ENCODE measurements around the gene SPATS2L. TPM values are rescaled to one million over a fixed set of nuclear protein-coding genes. Genes with fewer than 3 reads are reported as not detected.
A peak's percentile ranks its signal among the peaks of the same experiment; 100 is the strongest.

The SPATS2L gene
- polyA plus RNA-seq, 1 of the 3 experiments (the other 2 are of a cell fraction), result 86.8 TPM

- Histone ChIP-seq H3K4me2 (no peak overlapping the region), H3K27me3 (ENCODE audit: insufficient read depth) (no peaks in the 10 kb centered on the region), H3K9me2 (no peaks in the 10 kb centered on the region), H3F3A (replicated peaks; ENCODE audit: insufficient read depth) (peaks cover 4% of the 10 kb centered on the region), H3K27ac (ENCODE audit: low read depth in 2 of 2, low read length in 1 of 2) (peak overlapping the region in 1 of 2 experiments; percentile 24; a peak in 1 of 4 replicates), H3K4me1 (ENCODE audit: control insufficient read depth in 1 of 2, insufficient read depth in 2 of 2, low read depth in 1 of 2, low read length in 1 of 2) (peaks cover 2 to 6% of the 10 kb centered on the region in 2 experiments; a peak in 2 of 4 replicates), H3K9me3 (no peaks in the 10 kb centered on the region), H3K4me3 (ENCODE audit: low read depth in 2 of 2, low read length in 1 of 2) (no peak overlapping the region), H4K20me1 (ENCODE audit: insufficient read depth) (peaks cover 11% of the 10 kb centered on the region), H3K9ac (no peak overlapping the region), H2AFZ (ENCODE audit: low read depth) (no peak overlapping the region), H3K36me3 (replicated peaks in 1 of 2; ENCODE audit: control insufficient read depth in 1 of 2, insufficient read depth in 2 of 2, low read length in 1 of 2) (peaks cover 3 to 30% of the 10 kb centered on the region in 2 experiments), H3K79me2 (ENCODE audit: insufficient read depth) (peaks cover 93% of the 10 kb centered on the region)
- TF ChIP-seq YY1 (IDR thresholded peaks at IDR 0.05; ENCODE audit: low read depth) (no peak), USF2 (IDR thresholded peaks at IDR 0.05; ENCODE audit: borderline replicate concordance, low read depth, low read length) (no peak), RCOR1 (IDR thresholded peaks at IDR 0.05; ENCODE audit: low read length) (no peak), USF1 (IDR thresholded peaks at IDR 0.05; ENCODE audit: borderline replicate concordance, low read depth) (no peak), RAD21 (IDR thresholded peaks at IDR 0.05; ENCODE audit: low read length) (no peak), SMC3 (IDR thresholded peaks at IDR 0.05; ENCODE audit: low read depth, low read length) (no peak), MXI1 (IDR thresholded peaks at IDR 0.05; ENCODE audit: low read depth, low read length) (no peak), FOSL2 (IDR thresholded peaks at IDR 0.05; ENCODE audit: borderline replicate concordance, low read depth) (no peak), GABPA (IDR thresholded peaks at IDR 0.05; ENCODE audit: low read depth) (no peak), GATA2 (CRISPR knock-in tag; IDR thresholded peaks at IDR 0.05) (no peak), MEF2A (IDR thresholded peaks at IDR 0.05; ENCODE audit: borderline replicate concordance, low read depth) (no peak), EP300 (IDR thresholded peaks at IDR 0.05; ENCODE audit: borderline replicate concordance in 1 of 2, low read depth in 1 of 2, low read length in 1 of 2) (no peak), EZH2phosphoT487 (IDR thresholded peaks at IDR 0.05; ENCODE audit: borderline replicate concordance, low read depth) (no peak), REST (IDR thresholded peaks at IDR 0.05; ENCODE audit: low read depth, low read length) (no peak), ZBTB33 (IDR thresholded peaks at IDR 0.05; ENCODE audit: borderline replicate concordance, low read depth) (no peak), PBX3 (IDR thresholded peaks at IDR 0.05) (no peak), FOXJ3 (CRISPR knock-in tag; IDR thresholded peaks at IDR 0.05) (no peak)
- POLR2A ChIA-PET, result no interaction called here
- no peak for DNase-seq
- CTCF ChIA-PET, result interaction anchor here (1.1 to 1.6 kb wide), 2 partner anchors 15 to 25 kb away, joined by 3 read pairs; no protein-coding TSS in a partner anchor
- 80% methylated on average over 4 of the region's 4 CpGs for WGBS (ENCODE audit: low lambda C conversion rate)
Measured at GRCh38 chr2:200338692-200339091, 32.2 kb downstream of the SPATS2L start.
